ENCODE results near the gene ASB6. TPM values are rescaled to one million over a fixed set of nuclear protein-coding genes. Genes with fewer than 3 reads are reported as not detected.
A peak's percentile ranks its signal among the peaks of the same experiment; 100 is the strongest.

The ASB6 gene
- total and polyA plus RNA-seq, 2 of the 13 experiments (the other 11 are each of a cell fraction or from before 2014, with no cell fraction given) = 8.2 to 8.4 TPM

- TF ChIP-seq ZBTB40 (IDR thresholded peaks at IDR 0.05) (no peak), ZBTB40 (CRISPR knock-in tag; IDR thresholded peaks at IDR 0.05) (peak; percentile 69), CHCHD3 (CRISPR knock-in tag; IDR thresholded peaks at IDR 0.05) (0 out of 2 replicates have a peak, but pooled peaks have one; percentile 69), NR3C1 (CRISPR knock-in tag; IDR thresholded peaks at IDR 0.05) (no peak), ZFP36L1 (CRISPR knock-in tag; IDR thresholded peaks at IDR 0.05) (no peak), ZNF549 (CRISPR knock-in tag; IDR thresholded peaks at IDR 0.05) (no peak), ZNF264 (CRISPR knock-in tag; IDR thresholded peaks at IDR 0.05) (no peak), MLLT10 (CRISPR knock-in tag; IDR thresholded peaks at IDR 0.05) (no peak), NONO (IDR thresholded peaks at IDR 0.05) (no peak), NONO (CRISPR knock-in tag; conservative IDR thresholded peaks at IDR 0.05) (no peak; the same call in 1 of the 2 replicates), ZNF891 (CRISPR knock-in tag; IDR thresholded peaks at IDR 0.05) (peak; percentile 65), FOXP1 (IDR thresholded peaks at IDR 0.05) (no peak), FOXP1 (CRISPR knock-in tag; IDR thresholded peaks at IDR 0.05) (no peak; the same call in 1 of the 2 replicates), ZNF503 (CRISPR knock-in tag; IDR thresholded peaks at IDR 0.05) (peak; percentile 75; the same call in 1 of the 2 replicates), SNAPC4 (CRISPR knock-in tag; IDR thresholded peaks at IDR 0.05) (no peak), ZNF33A (CRISPR knock-in tag; IDR thresholded peaks at IDR 0.05; ENCODE audit: borderline replicate concordance) (peak; percentile 85; the same call in 1 of the 2 replicates)
Observed at GRCh38 chr9:129626079-129626624, 15.8 kb downstream of the ASB6 start, which contains the start of gene NTMT1 (continued).
